Hepatic stellate cell (primary cell): Measurements from ENCODE around the gene CCDC15.
A peak's percentile ranks its signal among the peaks of the same experiment; 100 is the strongest.
"Not testable (repeated sequence)": the region's sequence is repeated elsewhere in the genome, so short reads cannot be mapped to it uniquely, and the experiment has no call there.

Experiments
- DNase-seq: peaks from one replicate; pipeline ENCODE4 v3.0.0; 2011; ENCODE audit warnings: low spot score

CCDC15 gene

GRCh38 chr11:124941703-124942102, 12.3 kb upstream of the CCDC15 start:
- no peak for DNase-seq

GRCh38 chr11:124942466-124943253, 11.3 kb upstream of the CCDC15 start:
- DNase-seq, result no peak

DNA sequence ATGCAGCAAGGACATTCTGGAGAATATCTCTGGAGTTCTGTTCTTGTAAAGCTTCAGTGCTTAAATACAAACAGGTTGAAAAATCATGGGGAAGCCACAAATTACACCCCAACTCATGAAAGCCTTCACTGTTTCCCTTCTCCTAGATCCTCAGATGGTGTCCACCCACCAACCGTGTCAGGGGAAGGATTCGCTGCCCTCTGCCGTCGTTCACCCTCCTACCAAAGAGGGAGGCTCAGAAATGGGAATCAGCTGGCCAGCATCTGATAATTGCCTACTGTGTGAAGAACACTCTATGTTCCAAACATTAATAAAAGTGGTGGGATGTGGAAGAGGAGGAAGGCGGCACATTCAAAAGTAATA, 10.8 kb upstream of the CCDC15 start:
- no peak for DNase-seq

- DNase-seq, result no peak
Observed at GRCh38 chr11:124943741-124944140, 10.3 kb upstream of the CCDC15 start.

- DNase-seq, result no peak
Observed at GRCh38 chr11:124944565-124944964, 9.4 kb upstream of the CCDC15 start.

DNA sequence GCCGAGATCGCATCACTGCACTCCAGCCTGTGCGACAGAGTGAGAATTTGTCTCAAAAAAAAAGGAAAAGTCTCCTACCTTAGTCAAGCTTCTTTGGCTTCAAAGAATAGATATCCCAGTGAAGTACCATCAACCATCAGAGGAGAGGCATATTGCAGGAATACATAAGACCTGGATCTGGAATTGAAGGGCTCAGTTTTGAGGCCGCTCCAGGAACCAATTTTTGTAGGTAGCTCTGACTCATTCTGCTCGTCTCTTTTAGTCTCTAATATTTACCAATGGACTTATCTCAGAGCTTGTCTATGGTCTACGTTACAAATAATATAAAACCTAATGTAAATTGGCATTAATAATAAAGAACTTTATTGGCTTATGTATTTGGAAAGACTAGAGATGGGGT, 8.2 kb upstream of the CCDC15 start:
- no peak for DNase-seq

DNA sequence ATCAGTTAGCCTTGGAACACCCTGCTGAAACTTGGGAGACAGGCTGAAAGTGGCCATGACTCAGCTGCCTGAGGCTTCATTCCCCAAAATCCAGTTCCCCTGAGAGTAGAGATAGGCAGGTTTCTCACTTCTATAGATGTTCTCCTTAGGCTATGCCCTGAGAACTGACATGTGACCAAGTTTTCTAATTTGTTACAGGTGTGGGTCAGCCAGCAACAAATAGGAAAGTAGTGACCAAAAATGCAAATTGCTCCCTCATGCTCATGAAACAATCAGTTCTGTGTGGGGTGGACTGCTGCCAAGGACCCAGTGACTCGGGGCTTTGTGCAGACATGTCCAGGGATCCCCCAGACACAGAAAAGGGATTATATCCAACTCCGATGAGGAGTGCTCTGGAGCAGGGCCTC, 7.3 kb upstream of the CCDC15 start:
- DNase-seq, result no peak

GRCh38 chr11:124950601-124951330, 3.2 kb upstream of the CCDC15 start:
- no peak for DNase-seq

- DNase-seq, result no peak
Observed at GRCh38 chr11:124951341-124951740, 2.7 kb upstream of the CCDC15 start.

- DNase-seq, result no peak
Observed at GRCh38 chr11:124954590-124954955, 571 bp downstream of the CCDC15 start.

DNA sequence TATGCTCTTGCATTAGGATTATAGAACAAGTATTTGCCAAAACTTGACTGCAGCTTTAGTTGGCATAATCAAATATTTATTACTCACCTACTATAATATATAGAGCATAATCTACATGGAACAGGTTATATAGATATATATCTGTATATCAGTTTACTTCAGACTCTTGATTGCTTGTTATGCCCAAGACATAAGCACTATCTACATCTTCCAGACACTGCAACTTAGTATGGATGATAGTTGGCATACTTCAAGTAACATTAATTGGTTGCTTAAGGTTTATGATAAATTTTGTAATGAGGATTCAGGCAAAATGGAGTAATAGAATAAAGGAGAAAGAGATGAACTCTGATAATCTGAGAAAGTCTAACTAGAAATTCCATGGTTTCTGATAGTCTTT, 1.0 kb downstream of the CCDC15 start:
- DNase-seq, result no peak

- peak; percentile 56 for DNase-seq
Observed at GRCh38 chr11:124961972-124962609, 8.1 kb downstream of the CCDC15 start.

DNA sequence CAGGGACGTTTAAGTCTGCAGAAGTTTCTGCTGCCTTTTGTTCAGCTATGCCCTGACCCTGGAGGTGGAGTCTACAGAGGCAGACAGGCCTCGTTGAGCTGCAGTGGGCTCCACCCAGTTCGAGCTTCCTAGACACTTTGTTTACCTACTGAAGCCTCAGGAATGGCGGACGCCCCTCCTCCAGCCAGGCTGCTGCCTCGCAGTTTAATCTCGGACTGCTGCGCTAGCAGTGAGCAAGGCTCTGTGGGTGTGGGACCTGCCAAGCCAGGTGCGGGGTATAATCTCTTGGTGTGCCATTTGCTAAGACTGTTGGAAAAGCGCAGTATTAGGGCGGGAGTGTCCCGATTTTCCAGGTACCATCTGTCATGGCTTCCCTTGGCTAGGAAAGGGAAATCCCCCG, 14.2 kb downstream of the CCDC15 start:
- DNase-seq, result not testable (repeated sequence)

GRCh38 chr11:124970925-124971324, 16.9 kb downstream of the CCDC15 start:
- peak; percentile 19 for DNase-seq

DNA sequence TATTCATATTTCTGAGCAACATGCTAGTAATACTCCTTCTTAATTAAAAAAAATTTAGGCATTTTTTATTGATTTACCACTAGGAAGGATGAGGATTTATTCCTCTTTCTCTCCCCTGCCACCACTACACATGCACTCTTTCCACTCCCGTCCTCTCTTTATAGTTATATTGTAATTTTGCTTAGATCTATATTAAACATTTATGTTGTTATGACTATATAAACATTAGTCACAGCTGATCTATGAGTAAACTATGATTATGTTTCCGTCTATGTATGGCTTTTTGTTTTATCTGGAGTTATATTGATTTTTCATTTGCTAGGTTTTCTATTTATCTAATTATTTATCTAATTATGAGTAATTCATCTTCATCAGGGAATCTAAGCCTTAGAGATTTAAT, 17.8 kb downstream of the CCDC15 start:
- no peak for DNase-seq

DNA sequence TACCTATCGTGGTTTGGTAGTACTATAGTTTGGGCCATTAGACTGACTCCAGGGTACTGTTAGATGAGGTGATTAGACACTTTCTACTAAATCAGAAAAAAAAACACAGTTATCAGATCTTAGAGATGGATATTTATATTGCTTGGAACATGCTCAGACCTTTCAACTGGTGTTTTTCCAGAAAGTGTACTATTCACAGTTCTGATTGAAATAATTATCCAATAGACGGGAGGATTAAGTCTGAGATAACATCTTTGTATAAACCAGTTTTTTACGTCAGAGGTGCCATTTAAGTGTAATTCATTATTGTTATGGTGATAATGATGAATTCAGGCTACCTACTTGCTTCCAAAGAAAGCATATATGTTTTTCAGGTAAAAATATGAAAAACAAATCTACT, 22.5 kb downstream of the CCDC15 start:
- no peak for DNase-seq

- no peak for DNase-seq
Observed at GRCh38 chr11:124977006-124977405, 23.0 kb downstream of the CCDC15 start.

GRCh38 chr11:124978316-124978715, 24.3 kb downstream of the CCDC15 start:
- DNase-seq, result no peak

- no peak for DNase-seq
Observed at GRCh38 chr11:124982043-124982442, 28.0 kb downstream of the CCDC15 start.

DNA sequence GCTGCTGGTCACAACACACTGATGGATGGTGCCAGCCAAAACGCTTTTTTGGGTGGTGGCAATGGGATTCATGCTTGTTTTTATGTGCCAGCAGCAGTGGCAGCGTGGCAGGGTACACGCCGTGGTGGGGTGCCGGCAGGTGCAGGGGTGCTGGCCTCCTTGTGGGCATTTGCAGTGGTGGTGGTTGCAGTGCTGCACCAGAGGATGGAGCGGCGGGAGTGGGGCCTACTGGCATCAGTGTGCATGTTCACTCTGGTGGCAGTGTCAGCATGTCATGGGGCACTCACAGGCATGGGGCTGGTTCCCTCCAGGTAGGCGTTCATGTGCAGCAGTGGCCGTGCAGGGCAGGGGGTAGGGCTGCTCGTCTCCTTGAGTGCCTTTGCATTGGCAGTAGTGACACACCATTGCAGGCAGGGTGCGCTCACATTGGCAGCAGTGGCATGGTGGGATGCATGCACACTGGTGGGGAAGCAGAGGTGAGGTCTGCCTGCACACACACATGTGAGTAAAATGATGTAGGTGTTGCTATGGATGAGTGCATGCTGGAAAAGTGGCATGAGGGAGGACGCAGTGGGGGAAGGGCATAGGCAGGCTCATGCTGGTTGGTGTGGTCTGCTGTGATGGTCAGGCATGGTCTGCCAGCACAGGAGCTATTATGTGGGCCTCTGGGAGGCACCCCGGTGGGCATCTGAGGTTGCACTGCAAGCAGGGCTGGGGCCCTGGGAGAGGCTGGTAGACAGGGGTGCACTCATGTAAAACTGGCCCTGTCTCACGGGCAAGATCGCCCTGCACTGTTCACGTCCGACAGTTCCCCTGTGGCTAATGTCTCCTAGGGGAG, 29.9 kb downstream of the CCDC15 start:
- DNase-seq, result no peak

DNA sequence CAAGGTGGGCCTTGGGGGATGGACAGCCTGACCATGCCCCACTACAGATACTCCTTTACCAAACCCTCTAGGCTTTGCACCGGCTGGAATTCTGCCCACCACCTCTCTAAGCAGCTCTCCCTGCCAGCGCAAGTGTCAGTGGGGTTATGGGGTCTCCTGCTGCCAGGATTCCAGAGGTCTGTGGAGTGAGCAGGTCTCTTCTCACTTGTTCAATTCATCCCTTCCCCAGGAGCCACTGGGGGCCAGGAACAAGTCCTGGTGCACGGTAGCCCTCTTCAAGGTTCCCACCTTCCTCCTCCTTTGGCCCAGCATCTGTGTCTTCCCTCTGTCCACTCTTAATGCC, 30.5 kb downstream of the CCDC15 start:
- no peak for DNase-seq

GRCh38 chr11:124987096-124987495, 33.1 kb downstream of the CCDC15 start:
- no peak for DNase-seq
